HepG2 (cell line): ENCODE data around the gene CNN3. TPM values are rescaled to one million over a fixed set of nuclear protein-coding genes. Genes with fewer than 3 reads are reported as not detected.

ENCODE experiments used
- CCAR2 ChIP-seq: fragments of 200-400 bp; formaldehyde crosslinking; optimal IDR thresholded peaks from 2 replicates; pipeline ENCODE3; 2018; ENCODE audit warnings: low read depth, mild to moderate bottlenecking, low read length, moderate library complexity
- ERF ChIP-seq: IDR thresholded peaks from 2 replicates; pipeline ENCODE4 v1.6.1; 2018; ENCODE audit warnings: missing biosample characterization, missing genetic modification reagents
- HMG20B ChIP-seq: conservative IDR thresholded peaks from 2 replicates; pipeline ENCODE4 v1.6.1; 2016; ENCODE audit warnings: missing genetic modification reagents, missing compliant biosample characterization
- HOXD1 ChIP-seq: sonication (generic); formaldehyde crosslinking; IDR thresholded peaks from 2 replicates; pipeline ENCODE4 v1.5.0; 2020; ENCODE audit warnings: missing genetic modification reagents
- JARID2 ChIP-seq: sonication (generic); formaldehyde crosslinking; IDR thresholded peaks from 2 replicates; pipeline ENCODE4 v1.8.1; 2023; ENCODE audit warnings: missing genetic modification reagents, inconsistent platforms; ENCODE audit not compliant: insufficient replicate concordance
- JUN ChIP-seq: sonication (generic); formaldehyde crosslinking; IDR thresholded peaks from 2 replicates; pipeline ENCODE4 v1.4.0; 2020; ENCODE audit warnings: mild to moderate bottlenecking, missing genetic modification reagents
- MTA3 ChIP-seq: sonication (generic); formaldehyde crosslinking; IDR thresholded peaks from 2 replicates; pipeline ENCODE4 v1.4.0; 2020; ENCODE audit warnings: missing genetic modification reagents
- PITX1 ChIP-seq: sonication (generic); formaldehyde crosslinking; IDR thresholded peaks from 2 replicates; pipeline ENCODE4 v1.5.1; 2020; ENCODE audit warnings: mild to moderate bottlenecking, missing genetic modification reagents
- POLR2G ChIP-seq: fragments of 200-400 bp; formaldehyde crosslinking; IDR thresholded peaks from 2 replicates; pipeline ENCODE4 v1.6.1; 2018; ENCODE audit warnings: mild to moderate bottlenecking, low read depth, low read length, moderate library complexity
- SALL2 ChIP-seq: sonication (generic); formaldehyde crosslinking; IDR thresholded peaks from 2 replicates; pipeline ENCODE4 v1.8.1; 2023; ENCODE audit warnings: mild to moderate bottlenecking, missing genetic modification reagents, inconsistent platforms
- SIN3A ChIP-seq: IDR thresholded peaks from 2 replicates; pipeline ENCODE4 v1.6.1; 2011; ENCODE audit warnings: low read depth, mild to moderate bottlenecking, control low read depth, low read length, borderline replicate concordance
- SOX6 ChIP-seq, 2 experiments: fragments of 450-650 bp in 1 of 2; sonication (generic) in 1 of 2; formaldehyde crosslinking in 1 of 2; IDR thresholded peaks; 2 replicates each; pipeline versions ENCODE4 v1.4.0 to v1.6.1; 2017 to 2020; ENCODE audit warnings: antibody characterized with exemption in 1 of 2, mild to moderate bottlenecking in 1 of 2, missing genetic modification reagents in 1 of 2
- ZMYM4 ChIP-seq: sonication (generic); formaldehyde crosslinking; IDR thresholded peaks from 2 replicates; pipeline ENCODE4 v1.8.1; 2023; ENCODE audit warnings: mild to moderate bottlenecking, missing genetic modification reagents
- ZNF264 ChIP-seq: sonication (generic); formaldehyde crosslinking; IDR thresholded peaks from 2 replicates; pipeline ENCODE4 v1.4.0; 2020; ENCODE audit warnings: missing genetic modification reagents
- ZNF350 ChIP-seq: sonication (generic); formaldehyde crosslinking; IDR thresholded peaks from 2 replicates; pipeline ENCODE4 v1.4.0; 2020; ENCODE audit warnings: mild to moderate bottlenecking, low read depth, missing genetic modification reagents, borderline replicate concordance
- ZNF670 ChIP-seq: sonication (generic); formaldehyde crosslinking; IDR thresholded peaks from 2 replicates; pipeline ENCODE4 v1.8.0; 2022; ENCODE audit warnings: mild to moderate bottlenecking, missing genetic modification reagents, borderline replicate concordance
- ZNF788 ChIP-seq: sonication (generic); formaldehyde crosslinking; IDR thresholded peaks from 2 replicates; pipeline ENCODE4 v1.5.0; 2020; ENCODE audit warnings: mild to moderate bottlenecking, missing genetic modification reagents, borderline replicate concordance
- polyA plus RNA-seq, 8 experiments: library from polyadenylated mRNA; depleted of rRNA in 3 of 8; stranded (reverse) in 7 of 8; unstranded in 1 of 8; fragments of >200 nt; fragmentation: Illumina TruSeq in 4 of 8; extraction: Trizol in 4 of 8; gene quantifications; 2 replicates each; pipeline versions ENCODE4 v1.2.1 to v1.2.3, GENCODE V29; 2011 to 2016; ENCODE audit warnings: low read depth in 4 of 8, missing spikeins in 1 of 8, mixed read lengths in 1 of 8; ENCODE audit not compliant: insufficient read depth in 1 of 8
- total RNA-seq, 5 experiments: library from RNA; depleted of rRNA; stranded (reverse); fragments of >200 nt; fragmentation: Illumina TruSeq; extraction: Trizol; gene quantifications; 2 replicates each; pipeline ENCODE4 v1.2.3, GENCODE V29; 2016; ENCODE audit warnings: low read depth in 1 of 5
- TF ChIP-seq, protein P1 (sequence below): sonication (generic); formaldehyde crosslinking; IDR thresholded peaks from 2 replicates; pipeline ENCODE4 v1.4.0; 2020; ENCODE audit warnings: missing genetic modification reagents
- TF ChIP-seq, protein P2 (sequence below): sonication (generic); formaldehyde crosslinking; IDR thresholded peaks from 2 replicates; pipeline ENCODE4 v1.4.0; 2020; ENCODE audit warnings: missing genetic modification reagents
- TF ChIP-seq, protein P3 (sequence below): sonication (generic); formaldehyde crosslinking; IDR thresholded peaks from 2 replicates; pipeline ENCODE4 v1.4.0; 2020; ENCODE audit warnings: missing genetic modification reagents
- TF ChIP-seq, protein P4 (sequence below): sonication (generic); formaldehyde crosslinking; IDR thresholded peaks from 2 replicates; pipeline ENCODE4 v1.4.0; 2020; ENCODE audit warnings: missing genetic modification reagents

The CNN3 gene
- total and polyA plus RNA-seq, 2 of the 13 experiments (the other 11 are each of a cell fraction or from before 2014, with no cell fraction given) = 113 to 223 TPM

DNA sequence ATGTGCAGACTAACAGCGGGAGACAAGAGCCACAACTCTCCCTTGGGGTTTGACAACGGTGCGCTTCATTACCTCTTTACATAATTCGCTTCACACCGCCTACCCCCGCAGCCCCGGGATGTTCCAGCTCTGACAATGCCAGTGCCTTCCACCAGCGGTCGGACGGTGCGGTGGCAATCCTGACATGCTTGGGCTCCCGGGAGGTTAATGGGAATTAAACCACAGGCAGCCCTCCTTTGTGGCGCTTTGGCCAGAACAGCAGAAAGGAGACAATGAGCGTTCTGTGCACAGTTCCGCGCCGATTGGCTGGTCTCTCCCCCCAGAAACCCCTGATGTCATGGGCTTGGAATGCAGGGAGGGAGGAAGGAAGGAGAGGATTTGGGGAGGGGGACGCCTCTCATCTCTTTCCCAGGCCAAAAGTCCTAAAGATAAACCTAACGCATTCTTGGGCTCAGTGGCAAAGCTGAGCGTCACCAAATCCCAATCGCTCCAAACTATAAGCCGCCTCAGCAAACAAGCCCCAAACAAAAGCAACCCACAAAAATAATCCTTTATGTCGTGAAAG lies 1.3 kb downstream of the CNN3 start (continued):
- TF ChIP-seq, protein P1, sequence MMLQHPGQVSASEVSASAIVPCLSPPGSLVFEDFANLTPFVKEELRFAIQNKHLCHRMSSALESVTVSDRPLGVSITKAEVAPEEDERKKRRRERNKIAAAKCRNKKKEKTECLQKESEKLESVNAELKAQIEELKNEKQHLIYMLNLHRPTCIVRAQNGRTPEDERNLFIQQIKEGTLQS (CRISPR knock-in tag) = peak; percentile 89
- no peak for TF ChIP-seq ERF (CRISPR knock-in tag)
- peak; percentile 97 for TF ChIP-seq JUN (CRISPR knock-in tag)
- TF ChIP-seq, protein P2, sequence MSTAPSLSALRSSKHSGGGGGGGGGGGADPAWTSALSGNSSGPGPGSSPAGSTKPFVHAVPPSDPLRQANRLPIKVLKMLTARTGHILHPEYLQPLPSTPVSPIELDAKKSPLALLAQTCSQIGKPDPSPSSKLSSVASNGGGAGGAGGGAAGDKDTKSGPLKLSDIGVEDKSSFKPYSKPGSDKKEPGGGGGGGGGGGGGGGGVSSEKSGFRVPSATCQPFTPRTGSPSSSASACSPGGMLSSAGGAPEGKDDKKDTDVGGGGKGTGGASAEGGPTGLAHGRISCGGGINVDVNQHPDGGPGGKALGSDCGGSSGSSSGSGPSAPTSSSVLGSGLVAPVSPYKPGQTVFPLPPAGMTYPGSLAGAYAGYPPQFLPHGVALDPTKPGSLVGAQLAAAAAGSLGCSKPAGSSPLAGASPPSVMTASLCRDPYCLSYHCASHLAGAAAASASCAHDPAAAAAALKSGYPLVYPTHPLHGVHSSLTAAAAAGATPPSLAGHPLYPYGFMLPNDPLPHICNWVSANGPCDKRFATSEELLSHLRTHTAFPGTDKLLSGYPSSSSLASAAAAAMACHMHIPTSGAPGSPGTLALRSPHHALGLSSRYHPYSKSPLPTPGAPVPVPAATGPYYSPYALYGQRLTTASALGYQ (CRISPR knock-in tag) = 0 out of 2 replicates have a peak, but pooled peaks have one; percentile 34
- TF ChIP-seq ZMYM4 (CRISPR knock-in tag) = peak; percentile 69
- TF ChIP-seq, protein P3, sequence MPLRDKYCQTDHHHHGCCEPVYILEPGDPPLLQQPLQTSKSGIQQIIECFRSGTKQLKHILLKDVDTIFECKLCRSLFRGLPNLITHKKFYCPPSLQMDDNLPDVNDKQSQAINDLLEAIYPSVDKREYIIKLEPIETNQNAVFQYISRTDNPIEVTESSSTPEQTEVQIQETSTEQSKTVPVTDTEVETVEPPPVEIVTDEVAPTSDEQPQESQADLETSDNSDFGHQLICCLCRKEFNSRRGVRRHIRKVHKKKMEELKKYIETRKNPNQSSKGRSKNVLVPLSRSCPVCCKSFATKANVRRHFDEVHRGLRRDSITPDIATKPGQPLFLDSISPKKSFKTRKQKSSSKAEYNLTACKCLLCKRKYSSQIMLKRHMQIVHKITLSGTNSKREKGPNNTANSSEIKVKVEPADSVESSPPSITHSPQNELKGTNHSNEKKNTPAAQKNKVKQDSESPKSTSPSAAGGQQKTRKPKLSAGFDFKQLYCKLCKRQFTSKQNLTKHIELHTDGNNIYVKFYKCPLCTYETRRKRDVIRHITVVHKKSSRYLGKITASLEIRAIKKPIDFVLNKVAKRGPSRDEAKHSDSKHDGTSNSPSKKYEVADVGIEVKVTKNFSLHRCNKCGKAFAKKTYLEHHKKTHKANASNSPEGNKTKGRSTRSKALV (CRISPR knock-in tag) = no peak; the same call in none of the 2 replicates
- TF ChIP-seq HMG20B = peak; percentile 11; the same call in 1 of the 2 replicates
- no peak for TF ChIP-seq JARID2 (CRISPR knock-in tag)
- 0 out of 2 replicates have a peak, but pooled peaks have one; percentile 15 for TF ChIP-seq SALL2 (CRISPR knock-in tag)
- no peak for TF ChIP-seq MTA3 (CRISPR knock-in tag)
- TF ChIP-seq POLR2G = peak; percentile 67
- 0 out of 2 replicates have a peak, but pooled peaks have one; percentile 50 for TF ChIP-seq SIN3A
- TF ChIP-seq SOX6 (IDR thresholded peaks at IDR 0.05) = no peak
- peak; percentile 53; the same call in 1 of the 2 replicates for TF ChIP-seq SOX6 (CRISPR knock-in tag; IDR thresholded peaks at IDR 0.05)
- TF ChIP-seq ZNF788 (CRISPR knock-in tag) = no peak; the same call in 1 of the 2 replicates
- peak; percentile 61; the same call in 1 of the 2 replicates for TF ChIP-seq PITX1 (CRISPR knock-in tag)
- TF ChIP-seq ZNF264 = peak; percentile 61; the same call in 1 of the 2 replicates
- TF ChIP-seq CCAR2 = no peak
- TF ChIP-seq, protein P4, sequence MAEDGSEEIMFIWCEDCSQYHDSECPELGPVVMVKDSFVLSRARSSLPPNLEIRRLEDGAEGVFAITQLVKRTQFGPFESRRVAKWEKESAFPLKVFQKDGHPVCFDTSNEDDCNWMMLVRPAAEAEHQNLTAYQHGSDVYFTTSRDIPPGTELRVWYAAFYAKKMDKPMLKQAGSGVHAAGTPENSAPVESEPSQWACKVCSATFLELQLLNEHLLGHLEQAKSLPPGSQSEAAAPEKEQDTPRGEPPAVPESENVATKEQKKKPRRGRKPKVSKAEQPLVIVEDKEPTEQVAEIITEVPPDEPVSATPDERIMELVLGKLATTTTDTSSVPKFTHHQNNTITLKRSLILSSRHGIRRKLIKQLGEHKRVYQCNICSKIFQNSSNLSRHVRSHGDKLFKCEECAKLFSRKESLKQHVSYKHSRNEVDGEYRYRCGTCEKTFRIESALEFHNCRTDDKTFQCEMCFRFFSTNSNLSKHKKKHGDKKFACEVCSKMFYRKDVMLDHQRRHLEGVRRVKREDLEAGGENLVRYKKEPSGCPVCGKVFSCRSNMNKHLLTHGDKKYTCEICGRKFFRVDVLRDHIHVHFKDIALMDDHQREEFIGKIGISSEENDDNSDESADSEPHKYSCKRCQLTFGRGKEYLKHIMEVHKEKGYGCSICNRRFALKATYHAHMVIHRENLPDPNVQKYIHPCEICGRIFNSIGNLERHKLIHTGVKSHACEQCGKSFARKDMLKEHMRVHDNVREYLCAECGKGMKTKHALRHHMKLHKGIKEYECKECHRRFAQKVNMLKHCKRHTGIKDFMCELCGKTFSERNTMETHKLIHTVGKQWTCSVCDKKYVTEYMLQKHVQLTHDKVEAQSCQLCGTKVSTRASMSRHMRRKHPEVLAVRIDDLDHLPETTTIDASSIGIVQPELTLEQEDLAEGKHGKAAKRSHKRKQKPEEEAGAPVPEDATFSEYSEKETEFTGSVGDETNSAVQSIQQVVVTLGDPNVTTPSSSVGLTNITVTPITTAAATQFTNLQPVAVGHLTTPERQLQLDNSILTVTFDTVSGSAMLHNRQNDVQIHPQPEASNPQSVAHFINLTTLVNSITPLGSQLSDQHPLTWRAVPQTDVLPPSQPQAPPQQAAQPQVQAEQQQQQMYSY = no peak
- TF ChIP-seq HOXD1 = 0 out of 2 replicates have a peak, but pooled peaks have one; percentile 18
- peak; percentile 13; the same call in 1 of the 2 replicates for TF ChIP-seq ZNF670
- TF ChIP-seq ZNF350 (CRISPR knock-in tag) = 0 out of 2 replicates have a peak, but pooled peaks have one; percentile 25
